SH-SY5Y (cell line): ENCODE results near the gene MACROD2.

ENCODE experiments used
- GATA2 ChIP-seq: IDR thresholded peaks from 2 replicates; pipeline ENCODE4 v1.6.1; 2011; ENCODE audit warnings: mild to moderate bottlenecking, low read depth, low read length
- GATA3 ChIP-seq: IDR thresholded peaks from 2 replicates; pipeline ENCODE4 v1.6.1; 2011; ENCODE audit warnings: low read depth, mild to moderate bottlenecking, low read length, moderate library complexity

MACROD2 gene

DNA sequence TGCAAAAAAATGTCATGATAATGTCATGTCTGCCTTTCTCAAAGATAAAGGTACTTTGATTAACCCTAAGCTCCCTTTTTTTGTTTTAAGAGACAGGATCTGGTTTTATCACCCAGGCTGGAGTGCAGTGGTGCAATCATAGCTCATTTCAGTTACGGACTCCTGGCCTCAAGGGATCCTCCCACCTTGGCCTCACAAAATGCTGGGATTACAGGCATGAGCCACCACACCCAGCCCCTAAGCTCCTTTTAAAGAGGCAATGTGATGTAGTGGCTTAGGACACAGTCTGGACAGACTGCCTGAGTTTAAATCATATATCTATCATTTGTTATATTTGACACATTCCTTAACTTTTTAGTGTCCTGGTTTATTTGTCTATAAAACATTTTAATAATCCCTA is 265.1 kb downstream of the MACROD2 start:
- TF ChIP-seq GATA2 (no peak), GATA3 (no peak)

DNA sequence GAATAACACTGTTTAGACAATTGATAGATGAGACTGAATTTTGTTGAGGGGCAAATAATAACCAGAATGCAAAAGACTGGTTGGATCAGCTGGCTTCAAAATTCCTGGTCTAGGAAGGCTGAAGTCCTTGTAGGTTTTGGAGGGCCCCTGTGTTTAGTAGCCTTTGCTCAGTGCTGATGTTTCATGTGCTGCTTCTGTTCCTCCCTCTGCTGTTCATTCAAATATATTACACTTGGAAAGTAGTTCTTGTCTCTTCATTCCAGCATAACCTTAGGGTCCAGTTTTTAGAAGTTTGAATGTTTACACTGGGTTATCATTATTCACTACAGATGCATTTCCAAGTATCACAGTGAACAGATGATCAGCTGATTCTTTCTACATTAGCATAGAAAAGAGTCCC is 269.6 kb downstream of the MACROD2 start:
- TF ChIP-seq GATA3 = no peak
- TF ChIP-seq GATA2 = no peak

- TF ChIP-seq GATA3 = no peak
- no peak for TF ChIP-seq GATA2
Observed at GRCh38 chr20:14266246-14266645, 270.9 kb downstream of the MACROD2 start.

DNA sequence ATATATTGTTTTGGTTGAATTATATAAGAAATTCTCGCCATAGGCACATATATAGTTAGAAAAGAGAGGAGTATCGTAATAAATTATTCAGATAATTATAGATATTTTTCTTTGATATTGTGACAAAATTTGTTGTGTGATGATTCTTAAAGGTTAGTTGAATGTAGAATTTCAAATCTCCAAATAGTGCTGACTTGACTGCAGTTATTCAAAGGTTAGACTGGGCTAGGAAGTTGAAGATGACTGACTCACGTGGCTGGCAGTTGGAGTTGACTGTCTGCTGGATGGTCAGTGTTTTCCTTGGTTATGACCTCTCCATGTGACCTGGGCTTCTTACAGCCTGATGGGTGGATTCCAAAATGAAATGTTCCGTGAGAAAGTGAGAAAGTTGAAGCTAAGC is 286.8 kb downstream of the MACROD2 start:
- no peak for TF ChIP-seq GATA3
- TF ChIP-seq GATA2 = no peak

DNA sequence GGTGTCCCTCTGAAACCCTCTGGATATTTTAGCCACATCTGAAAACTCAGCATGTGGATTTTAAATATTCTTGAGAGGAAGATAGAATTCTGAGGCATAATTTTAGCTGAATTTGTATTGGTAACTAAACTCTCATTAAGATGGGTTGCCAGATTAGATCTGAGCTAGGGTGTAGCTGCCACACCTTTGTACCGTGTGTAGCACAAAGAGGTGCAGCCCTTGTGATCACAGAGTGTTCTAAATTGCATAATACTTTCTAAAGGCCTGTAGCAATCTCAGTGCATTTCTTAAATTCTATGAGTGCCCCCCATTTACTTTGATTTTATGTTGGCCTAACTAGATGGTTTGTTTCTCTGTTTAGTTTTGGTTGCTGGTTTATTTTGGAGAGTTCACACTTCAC is 289.1 kb downstream of the MACROD2 start:
- TF ChIP-seq GATA3 (no peak), GATA2 (no peak)

GRCh38 chr20:14288341-14289330 is 293.3 kb downstream of the MACROD2 start:
- no peak for TF ChIP-seq GATA2
- no peak for TF ChIP-seq GATA3

DNA sequence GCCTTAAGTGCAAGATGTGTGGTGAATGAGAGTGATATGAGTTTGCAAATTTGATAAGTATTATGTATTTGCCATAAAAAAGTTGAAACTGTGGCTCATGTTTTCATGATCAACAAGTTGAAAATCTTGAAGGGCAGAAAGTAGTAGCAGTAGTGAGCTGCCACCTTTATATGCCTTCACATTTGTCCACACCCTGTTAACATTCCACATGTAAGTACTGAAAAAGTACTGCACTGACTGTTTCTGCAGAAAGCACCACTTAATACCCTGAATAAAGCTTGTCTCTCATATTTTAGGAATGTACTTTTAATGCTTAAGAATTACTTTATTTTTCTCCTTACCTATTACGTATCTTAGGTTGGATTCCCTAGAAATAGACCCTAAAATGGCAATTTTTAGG is 296.2 kb downstream of the MACROD2 start:
- TF ChIP-seq GATA2 = no peak

DNA sequence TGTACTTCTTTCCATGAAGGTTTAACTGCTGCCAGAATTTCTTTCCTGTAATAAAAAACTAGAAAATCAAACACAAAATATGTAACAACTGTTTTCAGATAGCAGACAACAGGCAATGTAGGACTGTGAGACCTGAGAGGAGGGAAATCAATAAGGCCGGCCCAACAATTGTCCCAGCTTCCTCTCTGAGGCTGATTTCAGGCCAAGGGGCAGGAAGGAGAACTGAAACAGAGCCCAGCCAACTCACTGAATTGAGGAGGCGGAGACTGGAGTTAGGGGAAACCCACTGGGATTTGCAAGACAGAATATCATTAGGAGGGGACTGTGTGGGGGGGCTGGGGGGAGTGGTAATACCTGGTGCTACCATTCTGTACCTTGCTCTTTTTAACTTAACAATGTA is 299.9 kb downstream of the MACROD2 start:
- TF ChIP-seq GATA2 (no peak), GATA3 (no peak)

DNA sequence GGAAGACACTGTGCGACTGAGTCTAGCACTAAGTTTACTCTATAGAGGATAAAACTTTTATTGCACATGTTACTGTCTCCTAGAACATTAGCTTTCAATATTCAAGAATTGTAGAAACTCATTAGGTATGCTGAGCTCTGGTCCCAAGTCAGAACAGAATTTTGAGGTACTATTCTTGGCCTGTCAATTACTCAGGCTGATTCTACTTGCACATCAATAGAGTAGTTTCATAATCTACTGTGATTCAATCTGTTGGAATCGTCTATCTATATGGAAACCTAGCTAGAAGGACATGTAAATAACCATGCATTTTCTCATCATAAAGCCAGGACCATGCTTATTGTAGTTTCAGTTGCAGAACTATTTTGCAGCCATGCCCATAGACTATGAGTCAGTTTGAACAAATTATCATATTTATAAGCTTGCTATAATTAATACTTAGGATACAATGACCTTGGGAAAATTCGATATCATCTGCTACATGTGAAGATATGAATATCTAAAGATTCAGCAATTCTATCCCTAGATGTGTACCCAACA is 300.5 kb downstream of the MACROD2 start:
- TF ChIP-seq GATA3 = no peak
- TF ChIP-seq GATA2 = no peak

GRCh38 chr20:14299831-14300230 is 304.5 kb downstream of the MACROD2 start:
- TF ChIP-seq GATA3 (no peak), GATA2 (no peak)

DNA sequence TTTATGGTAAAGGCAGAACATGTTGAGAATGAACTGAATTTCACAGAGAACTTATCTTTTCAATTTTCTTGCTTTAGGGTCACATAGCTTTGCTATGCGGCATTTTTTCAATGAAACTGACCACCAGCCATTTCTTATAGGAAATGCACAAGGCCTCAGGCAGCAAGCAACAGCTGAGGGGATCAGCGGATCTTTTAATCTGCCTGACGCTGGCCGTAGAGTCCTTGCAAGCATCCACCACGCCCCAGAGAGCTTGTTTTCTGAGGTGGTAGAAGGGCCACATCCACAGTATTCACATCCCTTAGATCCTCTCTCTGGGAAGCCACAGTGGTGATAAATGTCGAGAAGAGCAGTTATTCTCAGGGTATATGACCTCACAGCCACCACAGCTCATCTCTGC is 307.8 kb downstream of the MACROD2 start:
- TF ChIP-seq GATA2 (no peak), GATA3 (no peak)

- no peak for TF ChIP-seq GATA2
- no peak for TF ChIP-seq GATA3
Observed at GRCh38 chr20:14303651-14304050, 308.3 kb downstream of the MACROD2 start.

- TF ChIP-seq GATA3 (no peak), GATA2 (no peak)
Observed at GRCh38 chr20:14304472-14304871, 309.2 kb downstream of the MACROD2 start.

GRCh38 chr20:14307956-14308355 is 312.6 kb downstream of the MACROD2 start:
- TF ChIP-seq GATA3 (no peak), GATA2 (no peak)

- TF ChIP-seq GATA2 (no peak), GATA3 (no peak)
Observed at GRCh38 chr20:14310977-14311627, 315.8 kb downstream of the MACROD2 start.

DNA sequence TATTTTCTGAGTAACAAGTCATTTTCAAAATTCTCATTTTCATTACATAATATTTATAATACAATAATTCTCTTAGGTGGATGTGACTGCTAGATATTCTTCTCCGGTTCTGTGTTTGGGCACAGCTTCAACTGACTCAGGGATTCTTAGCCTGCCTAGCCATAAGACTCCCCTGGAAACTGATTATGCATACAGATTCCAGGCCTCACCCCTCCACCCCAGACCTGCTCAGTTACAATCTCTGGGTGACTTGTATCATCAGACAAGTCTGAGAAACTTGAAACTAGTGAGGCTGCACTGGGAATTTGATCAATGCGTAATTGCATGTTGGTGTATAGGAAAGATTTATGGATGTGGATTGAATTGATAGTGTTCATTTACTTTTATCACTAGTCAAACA is 316.7 kb downstream of the MACROD2 start:
- TF ChIP-seq GATA3 = no peak
- TF ChIP-seq GATA2 = no peak
